Medulla oblongata (tissue), 1 donor: ENCODE results near the gene ZNF398.
A peak's percentile ranks its signal among the peaks of the same experiment; 100 is the strongest.
"Not testable (repeated sequence)": the region's sequence is repeated elsewhere in the genome, so short reads cannot be mapped to it uniquely, and the experiment has no call there.

ENCODE experiments used
- DNase-seq: peaks from one replicate; pipeline ENCODE4 v3.0.0-alpha.2; 2015; ENCODE audit errors: extremely low spot score

ZNF398 gene

DNA sequence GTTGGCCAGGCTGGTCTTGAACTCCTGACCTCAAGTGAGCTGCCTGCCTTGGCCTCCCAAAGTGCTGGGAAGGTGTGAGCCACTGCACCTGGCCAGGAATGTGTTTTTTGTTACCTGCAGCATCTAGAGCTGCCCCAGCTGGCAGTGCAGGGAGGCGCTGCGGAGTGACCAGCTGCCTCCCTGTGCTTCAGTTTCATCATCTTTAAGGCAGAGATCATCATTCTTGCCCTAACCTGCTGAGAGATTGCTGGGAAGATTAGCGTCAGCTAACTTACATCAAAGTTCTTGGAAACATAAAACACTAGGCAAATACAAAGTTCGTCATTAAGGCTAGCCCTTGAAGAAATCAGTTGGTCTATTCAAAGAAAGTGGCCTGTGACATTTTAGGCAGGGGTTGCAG lies 50.4 kb downstream of the ZNF398 start:
- DNase-seq = no peak

DNA sequence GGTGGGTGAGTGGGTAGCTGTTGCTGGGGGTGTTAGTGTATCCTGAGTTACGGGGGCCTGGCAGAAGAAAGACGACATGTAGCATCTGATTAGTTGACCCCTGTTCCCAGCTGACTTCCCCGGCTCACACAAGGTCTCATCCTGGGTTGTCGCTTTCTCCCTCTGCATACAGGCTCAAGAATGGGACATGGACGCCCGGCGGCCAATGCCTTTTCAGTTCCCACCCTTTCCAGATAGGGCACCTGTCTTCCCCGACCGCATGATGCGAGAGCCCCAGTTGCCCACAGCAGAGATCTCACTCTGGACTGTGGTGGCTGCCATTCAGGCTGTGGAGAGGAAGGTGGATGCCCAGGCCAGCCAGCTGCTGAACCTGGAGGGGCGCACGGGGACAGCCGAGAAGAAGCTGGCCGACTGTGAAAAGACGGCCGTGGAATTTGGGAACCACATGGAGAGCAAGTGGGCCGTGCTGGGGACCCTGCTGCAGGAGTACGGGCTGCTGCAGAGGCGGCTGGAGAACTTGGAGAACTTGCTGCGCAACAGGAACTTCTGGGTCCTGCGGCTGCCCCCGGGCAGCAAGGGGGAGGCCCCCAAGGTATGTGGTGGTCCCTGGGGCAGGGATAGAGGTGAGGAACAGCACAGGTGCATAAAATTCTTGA lies 51.0 kb downstream of the ZNF398 start:
- DNase-seq = no peak

- DNase-seq = no peak
Measured at GRCh38 chr7:149199234-149199995, 52.2 kb downstream of the ZNF398 start.

GRCh38 chr7:149202831-149203231 lies 55.6 kb downstream of the ZNF398 start:
- DNase-seq = no peak

DNA sequence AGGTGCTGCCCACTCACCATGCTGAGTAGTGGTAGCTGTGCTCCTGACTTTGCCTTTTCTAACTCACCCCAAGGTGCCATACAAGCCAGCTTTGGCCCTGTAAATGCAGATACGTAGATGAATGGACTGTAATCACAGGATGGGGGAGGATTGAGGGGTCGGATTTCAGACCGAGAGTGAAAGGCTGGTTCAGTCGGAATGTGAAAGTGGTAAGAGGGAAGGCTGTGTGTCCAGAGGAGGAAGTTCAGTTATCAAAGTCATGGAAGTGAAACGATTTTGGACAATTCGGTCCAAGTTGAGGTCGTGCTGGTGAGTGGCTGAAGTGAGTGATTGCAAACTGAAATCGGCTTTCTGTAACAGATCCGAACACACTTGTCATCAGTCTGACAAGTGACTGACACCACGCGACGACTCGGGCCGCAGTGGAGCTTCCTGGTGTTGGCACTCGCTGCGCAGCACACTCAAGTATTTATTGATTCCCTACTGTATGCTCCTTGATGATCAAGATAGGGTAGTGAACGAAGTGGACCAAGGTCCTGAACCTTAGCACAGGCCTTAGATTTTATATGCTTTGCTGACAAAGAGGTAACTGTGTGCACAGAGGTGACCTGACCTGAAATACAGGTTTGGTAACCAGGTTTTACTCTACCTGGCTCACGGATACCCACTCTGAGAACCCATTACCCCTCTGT lies 58.6 kb downstream of the ZNF398 start:
- DNase-seq = no peak

DNA sequence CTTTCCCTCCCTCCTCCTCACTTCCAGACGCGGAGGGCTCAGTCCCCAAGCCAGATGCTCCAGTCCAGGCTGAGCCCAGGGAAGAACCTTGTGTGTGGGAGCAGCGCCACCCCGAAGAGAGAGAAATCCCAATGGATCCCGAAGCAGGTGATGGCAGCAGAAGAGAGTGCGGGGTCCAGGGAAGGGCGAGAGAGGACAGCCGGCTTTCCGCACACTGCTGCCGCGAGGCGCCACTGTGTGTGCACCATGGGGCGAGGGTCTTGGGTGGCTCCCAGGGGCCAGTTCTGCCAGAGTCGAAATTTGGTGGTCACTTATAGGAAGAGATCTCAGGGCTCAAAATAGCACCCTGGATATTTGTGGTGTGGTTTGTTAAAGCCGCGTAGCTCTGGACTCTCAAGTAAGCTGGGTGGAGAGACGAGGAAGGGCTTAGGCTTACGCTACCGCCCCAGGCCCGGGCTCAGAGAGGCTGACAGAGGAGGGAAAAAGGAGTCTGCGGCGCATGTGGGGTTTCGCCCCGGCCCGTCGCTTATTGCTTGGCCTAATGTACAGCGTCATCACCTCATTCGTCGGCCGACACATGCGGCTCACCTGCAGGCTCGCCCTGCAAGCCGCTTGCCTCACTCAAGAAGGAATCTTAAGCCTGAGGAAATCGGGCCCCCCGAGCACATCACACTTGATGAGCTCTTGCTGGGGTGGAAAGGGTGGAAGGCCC lies 60.2 kb downstream of the ZNF398 start:
- no peak for DNase-seq

- DNase-seq = no peak
Measured at GRCh38 chr7:149209518-149210269, 62.4 kb downstream of the ZNF398 start.

DNA sequence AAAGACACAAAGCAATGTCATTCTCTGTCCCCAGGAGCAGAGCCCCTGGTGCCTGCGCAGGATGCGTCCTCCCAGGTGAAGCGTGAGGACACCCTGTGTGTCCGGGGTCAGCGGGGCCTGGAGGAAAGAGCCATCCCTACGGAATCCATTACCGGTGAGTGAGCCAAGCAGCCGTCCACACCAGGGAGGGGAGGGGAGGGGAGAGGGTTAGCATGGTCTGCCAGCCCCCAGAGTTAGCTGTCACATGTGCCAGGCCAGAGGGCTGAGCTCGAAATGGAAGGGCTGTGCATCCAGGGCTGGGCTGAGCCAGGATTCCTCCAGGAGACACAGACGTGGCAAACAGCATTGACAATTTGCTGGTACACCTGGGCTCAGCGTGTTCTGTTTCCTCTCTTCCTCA lies 63.3 kb downstream of the ZNF398 start:
- DNase-seq = no peak

DNA sequence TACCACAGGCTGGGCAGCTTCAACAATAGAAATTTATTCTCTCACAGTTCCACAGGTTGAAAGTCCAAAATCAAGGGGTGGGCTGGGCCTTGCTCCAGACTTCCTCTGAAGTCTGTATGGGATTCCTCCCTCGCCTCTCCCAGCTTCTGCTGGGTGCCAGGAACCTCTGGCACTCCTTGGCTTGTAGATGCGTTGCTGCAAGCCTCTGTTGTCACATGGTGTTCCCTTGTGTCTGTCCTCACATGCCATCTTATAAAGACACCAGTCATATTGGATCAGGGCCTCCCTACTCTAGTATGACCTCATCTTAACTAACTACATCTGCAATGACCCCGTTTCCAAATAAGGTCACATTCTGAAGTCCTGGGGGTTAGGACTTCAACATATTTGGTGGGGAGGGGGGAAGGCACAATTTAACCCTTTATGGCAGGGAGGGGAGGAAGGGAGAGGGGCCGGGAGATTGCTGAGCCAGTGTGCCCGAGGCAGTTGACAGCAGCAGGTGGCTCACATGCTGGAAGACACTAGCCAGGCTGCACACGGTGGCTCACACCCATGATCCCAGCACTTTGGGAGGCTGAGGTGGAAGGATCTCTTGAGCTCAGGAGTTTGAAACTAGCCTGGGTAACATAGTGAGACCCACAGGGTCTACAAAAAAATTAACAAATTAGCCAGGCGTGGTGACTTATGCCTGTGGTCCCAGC lies 66.9 kb downstream of the ZNF398 start:
- DNase-seq = peak; percentile 11

- DNase-seq = no peak
Measured at GRCh38 chr7:149216402-149216801, 69.1 kb downstream of the ZNF398 start.

GRCh38 chr7:149217570-149217969 lies 70.3 kb downstream of the ZNF398 start:
- DNase-seq = no peak

GRCh38 chr7:149218469-149219420 lies 71.5 kb downstream of the ZNF398 start:
- DNase-seq = no peak

GRCh38 chr7:149220534-149220933 lies 73.3 kb downstream of the ZNF398 start:
- DNase-seq = no peak

- peak; percentile 9 for DNase-seq
Measured at GRCh38 chr7:149223176-149223575, 75.9 kb downstream of the ZNF398 start.

DNA sequence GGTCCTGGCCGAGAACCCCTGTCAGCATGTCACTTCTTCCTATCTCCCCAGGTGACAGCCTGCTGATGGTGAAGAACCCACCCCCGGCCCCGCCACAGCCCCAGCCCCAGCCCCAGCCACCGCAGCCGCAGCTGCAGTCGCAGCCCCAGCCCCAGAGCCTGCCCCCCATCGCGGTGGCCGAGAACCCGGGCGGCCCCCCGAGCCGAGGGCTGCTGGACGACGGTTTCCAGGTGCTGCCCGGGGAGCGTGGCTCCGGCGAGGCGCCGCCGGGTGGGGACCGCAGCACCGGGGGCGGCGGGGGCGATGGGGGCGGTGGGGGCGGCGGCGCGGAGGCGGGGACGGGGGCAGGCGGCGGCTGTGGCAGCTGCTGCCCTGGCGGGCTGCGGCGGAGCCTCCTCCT lies 76.5 kb downstream of the ZNF398 start:
- DNase-seq = no peak

- no peak for DNase-seq
Measured at GRCh38 chr7:149224352-149224751, 77.1 kb downstream of the ZNF398 start.

- DNase-seq = no peak
Measured at GRCh38 chr7:149225106-149225505, 77.9 kb downstream of the ZNF398 start.

DNA sequence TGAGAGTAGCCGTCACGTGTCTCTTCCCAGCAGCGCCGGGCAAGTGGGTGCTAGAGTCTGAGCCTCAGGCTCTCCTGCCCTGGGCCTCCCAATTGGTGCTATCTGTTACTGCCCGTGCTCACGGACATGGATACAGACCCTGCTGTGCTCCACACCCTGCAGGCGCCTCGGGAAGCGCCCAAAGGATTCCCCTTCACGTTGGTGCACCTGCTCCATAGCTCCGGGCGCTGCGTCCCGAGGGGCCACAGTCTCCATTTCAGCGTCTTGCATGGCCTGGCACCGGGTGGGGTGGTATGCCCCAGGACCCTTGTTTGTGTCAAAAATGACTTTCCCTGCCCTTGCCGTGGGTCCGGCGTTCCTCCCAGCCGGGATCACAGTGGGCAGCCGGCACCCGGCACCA lies 78.4 kb downstream of the ZNF398 start:
- DNase-seq = no peak

- DNase-seq = not testable (repeated sequence)
Measured at GRCh38 chr7:149226366-149226765, 79.1 kb downstream of the ZNF398 start.
